HG02623 (cell line): ENCODE results near the gene RPS25.
"Not testable (repeated sequence)": the region's sequence is repeated elsewhere in the genome, so short reads cannot be mapped to it uniquely, and the experiment has no call there.

Experiments used
- ATAC-seq: cut with Tn5 transposase; IDR thresholded peaks from one replicate; pipeline ENCODE4 v1.9.1; 2021; ENCODE audit warnings: moderate library complexity; ENCODE audit not compliant: unreplicated experiment

The RPS25 gene

DNA sequence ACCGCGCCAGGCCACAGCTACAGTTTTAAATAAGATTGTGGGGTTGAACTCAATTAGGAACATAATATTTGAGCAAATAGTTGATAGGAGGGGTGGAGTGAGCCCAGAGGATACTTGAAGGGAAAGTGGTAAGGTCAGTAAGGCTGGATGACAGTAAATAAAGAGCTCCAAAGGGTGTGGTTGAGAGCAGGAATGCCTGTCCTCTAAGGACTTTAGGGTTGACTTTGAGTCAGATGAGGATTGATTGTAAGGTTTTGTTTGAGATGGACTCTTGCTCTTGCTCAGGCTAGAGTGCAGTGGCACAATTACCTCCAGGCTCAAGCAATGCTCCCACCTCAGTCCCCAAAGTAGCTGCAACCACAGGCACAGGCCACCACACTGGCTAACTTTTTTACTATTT, 44.2 kb downstream of the RPS25 start:
- ATAC-seq = no peak

DNA sequence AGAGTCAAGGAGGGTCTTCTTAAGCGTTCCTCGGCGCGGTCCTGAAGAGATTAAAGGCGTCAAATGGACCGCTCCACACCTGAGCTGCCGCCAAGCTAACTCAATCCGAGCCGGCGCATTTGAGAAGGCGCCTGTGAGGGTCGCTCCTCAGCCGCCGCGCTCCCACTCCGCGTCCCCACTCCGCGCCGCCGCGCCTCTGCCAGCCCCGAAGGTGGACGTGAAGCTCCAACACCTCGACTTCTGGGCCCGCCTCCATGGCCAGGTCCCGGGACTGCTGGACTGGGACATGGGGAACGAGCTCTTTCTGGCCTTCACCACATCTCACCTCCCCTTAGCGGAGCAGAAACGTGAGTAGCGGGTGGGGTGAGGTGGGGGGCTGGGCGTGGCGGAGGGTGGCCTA, 46.5 kb downstream of the RPS25 start, which contains the start of gene FOXR1:
Gene FOXR1, plus strand, starts transcription at position 116 of the 400 bp plus-strand sequence. Its CDS starts 171 bp downstream, at position 287.
- ATAC-seq = no peak

DNA sequence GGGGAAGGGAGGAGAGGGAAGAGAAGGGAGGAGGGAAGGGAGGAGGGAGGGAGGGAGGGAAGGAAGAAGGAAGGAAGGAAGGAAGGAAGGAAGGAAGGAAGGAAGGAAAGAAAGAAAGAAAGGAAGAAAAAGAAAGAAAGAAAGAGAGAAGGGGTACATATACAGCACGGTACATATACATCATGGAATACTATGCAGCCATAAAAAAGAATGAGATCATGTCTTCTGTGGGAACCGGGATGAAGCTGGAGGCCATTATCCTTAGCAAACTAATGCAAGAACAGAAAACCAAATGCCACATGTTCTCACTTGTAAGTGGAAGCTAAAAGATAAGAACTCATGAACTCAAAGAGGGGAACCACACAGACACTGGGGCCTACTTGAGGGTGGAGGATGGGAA, 48.6 kb downstream of the RPS25 start:
- ATAC-seq = not testable (repeated sequence)
